ENCODE measurements around the gene DCAF8L2. TPM values are rescaled to one million over a fixed set of nuclear protein-coding genes. Genes with fewer than 3 reads are reported as not detected.
"Not testable (repeated sequence)": the region's sequence is repeated elsewhere in the genome, so short reads cannot be mapped to it uniquely, and the experiment has no call there.

The DCAF8L2 gene
- total and polyA plus RNA-seq, 7 donors: not detected

GRCh38 chrX:27679281-27679680, 89.1 kb downstream of the DCAF8L2 start:
- intact Hi-C loops (cut with DNase I): no loop called here
- WGBS, 3 donors: 25 to 41% (median 33%) methylated on average over 1 of the region's 1 CpG

GRCh38 chrX:27680726-27681125, 90.6 kb downstream of the DCAF8L2 start:
- Histone ChIP-seq H3K9me3 (no peaks in the 10 kb centered on the region), H3K27ac (no peak overlapping the region), H3K27me3 (ENCODE audit: insufficient read depth in 3 of 3, low read length in 2 of 3) (no peaks in the 10 kb centered on the region), H3K4me1 (no peaks in the 10 kb centered on the region), H3K36me3 (ENCODE audit: insufficient read depth in 1 of 2, low read depth in 1 of 2) (no peaks in the 10 kb centered on the region), H3K4me3 (no peak overlapping the region)
- 45 to 81% (median 47%) methylated on average over 1 of the region's 1 CpG for WGBS, 3 donors
- DNase-seq (no peak), ATAC-seq (no peak)
- TF ChIP-seq CTCF (IDR thresholded peaks at IDR 0.05): no peak
- intact Hi-C loops (cut with DNase I): no loop called here

More at GRCh38 chrX:27679281-27679680, 89.1 kb downstream of the DCAF8L2 start:
- DNase-seq (no peak), ATAC-seq (no peak)
- H3K27ac ChIP-seq: no peak overlapping the region
- H3K4me3 ChIP-seq: no peak overlapping the region
- no peaks in the 10 kb centered on the region for H3K9me3 ChIP-seq
- TF ChIP-seq CTCF (IDR thresholded peaks at IDR 0.05): no peak
- no peaks in the 10 kb centered on the region for H3K27me3 ChIP-seq (ENCODE audit: insufficient read depth in 3 of 3, low read length in 2 of 3)
- no peaks in the 10 kb centered on the region for H3K36me3 ChIP-seq (ENCODE audit: insufficient read depth in 1 of 2, low read depth in 1 of 2)
- no peaks in the 10 kb centered on the region for H3K4me1 ChIP-seq

GRCh38 chrX:27683566-27684208, 93.5 kb downstream of the DCAF8L2 start:
- H3K9me3 ChIP-seq; H3K4me3 ChIP-seq; H3K36me3 ChIP-seq (ENCODE audit: insufficient read depth in 1 of 2, low read depth in 1 of 2); H3K27ac ChIP-seq; DNase-seq; H3K27me3 ChIP-seq (ENCODE audit: insufficient read depth in 3 of 3, low read length in 2 of 3); H3K4me1 ChIP-seq; ATAC-seq; intact Hi-C loops (cut with DNase I): not testable (repeated sequence)
- TF ChIP-seq CTCF (IDR thresholded peaks at IDR 0.05): peak; percentile 22
- WGBS, 3 donors: 29 to 35% (median 30%) methylated on average over 4 to 5 of the region's 5 CpGs

- 70 to 76% (median 74%) methylated on average over 1 of the region's 1 CpG for WGBS, 3 donors
- Histone ChIP-seq H3K4me1 (no peaks in the 10 kb centered on the region), H3K4me3 (no peak overlapping the region), H3K27me3 (ENCODE audit: insufficient read depth in 3 of 3, low read length in 2 of 3) (no peaks in the 10 kb centered on the region), H3K9me3 (no peaks in the 10 kb centered on the region), H3K36me3 (ENCODE audit: insufficient read depth in 1 of 2, low read depth in 1 of 2) (no peaks in the 10 kb centered on the region), H3K27ac (no peak overlapping the region)
- intact Hi-C loops (cut with DNase I): no loop called here
- ATAC-seq: no peak
- no peak for TF ChIP-seq CTCF (IDR thresholded peaks at IDR 0.05)
- DNase-seq: no peak
These were observed 104.5 kb downstream of the DCAF8L2 start for GRCh38 chrX:27694667-27695066.

- no peak overlapping the region for H3K27ac ChIP-seq
- no peaks in the 10 kb centered on the region for H3K36me3 ChIP-seq (ENCODE audit: insufficient read depth in 1 of 2, low read depth in 1 of 2)
- WGBS, 3 donors: 19 to 26% (median 24%) methylated on average over 1 of the region's 1 CpG
- H3K9me3 ChIP-seq: peaks cover 15% of the 10 kb centered on the region
- no peak overlapping the region for H3K4me3 ChIP-seq
- intact Hi-C loops (cut with DNase I): no loop called here
- ATAC-seq (no peak), DNase-seq (no peak)
- H3K27me3 ChIP-seq (ENCODE audit: insufficient read depth in 3 of 3, low read length in 2 of 3): no peaks in the 10 kb centered on the region
- no peak for TF ChIP-seq CTCF (IDR thresholded peaks at IDR 0.05)
- no peaks in the 10 kb centered on the region for H3K4me1 ChIP-seq
These were observed 116.4 kb downstream of the DCAF8L2 start for GRCh38 chrX:27706526-27706925.
